ENCODE data around the gene DOCK3.
"Not testable (repeated sequence)": the region's sequence is repeated elsewhere in the genome, so short reads cannot be mapped to it uniquely, and the experiment has no call there.

DOCK3 gene

DNA sequence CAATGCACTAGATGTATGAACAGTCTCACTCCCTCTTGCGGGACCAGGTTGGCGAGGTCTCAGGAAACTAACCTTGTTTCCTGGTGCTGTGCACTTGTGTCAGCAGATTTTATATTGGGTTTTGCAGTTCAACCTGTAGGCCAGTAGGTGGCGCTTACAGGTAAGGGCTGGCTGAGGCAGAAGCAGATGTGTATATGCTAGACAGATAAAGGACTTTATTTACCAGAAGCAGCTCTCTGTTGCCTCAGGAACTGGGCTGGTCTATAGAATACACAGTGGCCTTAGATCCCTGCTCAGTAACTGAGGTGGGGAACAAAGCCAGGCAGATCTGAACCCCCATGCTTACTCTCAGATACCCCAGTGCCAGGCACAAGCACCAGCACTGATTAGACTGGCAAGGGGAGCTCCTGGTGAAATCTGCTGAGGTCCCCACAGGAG is 296.8 kb downstream of the DOCK3 start:
- DNase-seq (ENCODE audit: low spot score) = peak; percentile 67
- TF ChIP-seq, protein P1, sequence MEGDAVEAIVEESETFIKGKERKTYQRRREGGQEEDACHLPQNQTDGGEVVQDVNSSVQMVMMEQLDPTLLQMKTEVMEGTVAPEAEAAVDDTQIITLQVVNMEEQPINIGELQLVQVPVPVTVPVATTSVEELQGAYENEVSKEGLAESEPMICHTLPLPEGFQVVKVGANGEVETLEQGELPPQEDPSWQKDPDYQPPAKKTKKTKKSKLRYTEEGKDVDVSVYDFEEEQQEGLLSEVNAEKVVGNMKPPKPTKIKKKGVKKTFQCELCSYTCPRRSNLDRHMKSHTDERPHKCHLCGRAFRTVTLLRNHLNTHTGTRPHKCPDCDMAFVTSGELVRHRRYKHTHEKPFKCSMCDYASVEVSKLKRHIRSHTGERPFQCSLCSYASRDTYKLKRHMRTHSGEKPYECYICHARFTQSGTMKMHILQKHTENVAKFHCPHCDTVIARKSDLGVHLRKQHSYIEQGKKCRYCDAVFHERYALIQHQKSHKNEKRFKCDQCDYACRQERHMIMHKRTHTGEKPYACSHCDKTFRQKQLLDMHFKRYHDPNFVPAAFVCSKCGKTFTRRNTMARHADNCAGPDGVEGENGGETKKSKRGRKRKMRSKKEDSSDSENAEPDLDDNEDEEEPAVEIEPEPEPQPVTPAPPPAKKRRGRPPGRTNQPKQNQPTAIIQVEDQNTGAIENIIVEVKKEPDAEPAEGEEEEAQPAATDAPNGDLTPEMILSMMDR (IDR thresholded peaks at IDR 0.05; ENCODE audit: borderline replicate concordance, control extremely low read depth, extremely low read depth, insufficient read depth, missing control alignments) = peak; percentile 87
- in situ Hi-C loops (cut with MboI; ENCODE audit: low sequenced_read_pairs, unreplicated experiment) = loop anchor here (25.0 kb wide), 1 partner anchor 391 kb away; no protein-coding TSS in a partner anchor

DNA sequence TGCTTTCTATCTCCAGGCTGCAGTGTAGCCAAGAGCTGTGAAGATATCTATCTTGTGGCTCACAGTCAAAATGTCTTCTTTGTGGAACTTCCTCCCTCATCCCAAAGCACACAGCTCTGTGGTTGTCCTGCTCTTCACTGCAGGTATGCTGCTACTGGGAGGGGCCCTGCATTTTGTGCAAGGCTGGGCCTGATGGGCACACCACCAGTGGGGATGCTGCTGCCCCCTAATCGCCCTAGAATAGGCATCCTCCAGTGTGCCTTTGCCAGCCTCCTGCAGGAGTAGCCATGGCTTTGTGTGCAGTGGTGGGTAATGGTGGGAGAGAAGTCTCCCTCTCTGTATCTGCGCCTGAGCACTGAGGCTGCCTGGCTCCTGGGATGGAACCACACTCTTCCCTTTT is 297.3 kb downstream of the DOCK3 start:
- in situ Hi-C loops (cut with MboI; ENCODE audit: low sequenced_read_pairs, unreplicated experiment) = loop anchor here (25.0 kb wide), 1 partner anchor 390 kb away; no protein-coding TSS in a partner anchor
- no peak for DNase-seq (ENCODE audit: low spot score)
- TF ChIP-seq, protein P1 (IDR thresholded peaks at IDR 0.05; ENCODE audit: borderline replicate concordance, control extremely low read depth, extremely low read depth, insufficient read depth, missing control alignments) = no peak

DNA sequence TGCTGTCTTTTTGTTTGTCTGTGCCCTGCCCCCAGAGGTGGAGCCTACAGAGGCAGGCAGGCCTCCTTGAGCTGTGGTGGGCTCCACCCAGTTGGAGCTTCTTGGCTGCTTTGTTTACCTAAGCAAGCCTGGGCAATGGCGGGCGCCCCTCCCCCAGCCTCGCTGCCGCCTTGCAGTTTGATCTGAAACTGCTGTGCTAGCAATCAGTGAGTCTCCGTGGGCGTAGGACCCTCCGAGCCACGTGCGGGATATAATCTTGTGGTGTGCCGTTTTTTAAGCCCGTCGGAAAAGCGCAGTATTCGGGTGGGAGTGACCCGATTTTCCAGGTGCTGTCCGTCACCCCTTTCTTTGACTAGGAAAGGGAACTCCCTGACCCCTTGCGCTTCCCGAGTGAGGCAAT is 303.9 kb downstream of the DOCK3 start:
- in situ Hi-C loops (cut with MboI; ENCODE audit: low sequenced_read_pairs, unreplicated experiment); DNase-seq (ENCODE audit: low spot score): not testable (repeated sequence)

DNA sequence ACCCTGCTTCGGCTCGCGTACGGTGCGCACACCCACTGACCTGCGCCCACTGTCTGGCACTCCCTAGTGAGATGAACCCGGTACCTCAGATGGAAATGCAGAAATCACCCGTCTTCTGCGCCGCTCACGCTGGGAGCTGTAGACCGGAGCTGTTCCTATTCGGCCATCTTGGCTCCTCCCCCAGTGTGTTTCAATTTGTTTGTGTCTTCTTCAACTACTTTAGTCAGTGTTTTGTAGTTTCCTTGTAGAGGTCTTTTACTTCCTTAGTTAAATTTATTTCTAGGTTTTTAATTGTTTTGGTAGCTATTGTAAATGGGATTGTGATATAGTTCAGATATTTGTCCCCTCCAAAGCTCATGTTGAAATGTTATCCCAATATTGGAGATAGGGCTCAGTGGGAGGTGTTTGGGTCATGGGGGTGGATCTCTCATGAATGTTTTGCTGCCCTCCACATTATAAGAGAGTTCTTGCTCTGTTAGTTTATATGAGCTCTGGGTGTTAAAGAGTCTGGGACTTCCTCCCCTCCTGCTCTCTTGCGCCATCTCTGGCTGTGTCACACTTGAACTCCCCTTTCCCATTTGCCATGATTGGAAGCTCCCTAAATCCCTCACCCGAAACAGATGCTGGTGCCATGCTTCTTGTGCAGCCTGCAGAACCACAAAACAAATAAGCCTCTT is 304.4 kb downstream of the DOCK3 start:
- DNase-seq (ENCODE audit: low spot score) = no peak
- in situ Hi-C loops (cut with MboI; ENCODE audit: low sequenced_read_pairs, unreplicated experiment) = no loop called here
- TF ChIP-seq, protein P1 (IDR thresholded peaks at IDR 0.05; ENCODE audit: borderline replicate concordance, control extremely low read depth, extremely low read depth, insufficient read depth, missing control alignments) = no peak

DNA sequence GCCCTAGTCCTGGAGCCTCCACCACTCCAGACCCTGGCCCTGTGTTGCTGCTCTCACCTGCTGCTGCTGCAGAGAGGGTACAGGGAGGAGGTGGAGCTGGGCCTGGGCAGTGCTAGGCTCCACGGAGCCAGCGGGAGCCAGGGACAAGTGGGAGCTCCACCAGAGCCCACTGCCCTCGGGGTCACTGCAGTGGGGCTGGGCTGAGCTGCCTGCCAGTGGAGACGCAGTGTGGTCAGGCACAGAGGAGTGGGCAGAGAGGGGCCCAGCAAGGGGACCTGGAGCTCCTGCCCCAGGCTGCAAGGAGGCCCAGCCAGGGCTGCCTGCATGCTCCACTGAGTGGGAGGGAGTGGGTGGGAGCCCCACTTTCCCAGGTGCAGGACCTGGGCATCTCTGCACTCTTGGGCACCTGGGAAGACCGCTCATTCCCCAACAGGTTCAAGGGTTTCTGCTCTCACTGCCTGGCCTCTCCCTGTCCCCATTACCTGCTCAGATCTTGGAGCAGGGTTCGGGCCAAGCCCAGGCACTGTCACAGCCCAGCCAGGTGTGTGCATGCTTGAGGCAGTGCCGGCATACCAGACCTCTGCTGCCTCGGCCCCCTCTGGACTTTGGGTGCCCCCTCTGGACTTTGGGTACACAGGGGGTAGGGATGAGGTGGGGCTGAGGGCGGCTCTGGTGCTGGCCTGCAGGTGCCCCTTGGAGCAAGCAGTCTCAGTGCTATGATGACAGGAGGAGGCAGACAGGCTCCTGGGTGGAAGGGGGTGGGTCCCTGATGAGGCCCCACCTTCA is 308.0 kb downstream of the DOCK3 start:
- in situ Hi-C loops (cut with MboI; ENCODE audit: low sequenced_read_pairs, unreplicated experiment) = no loop called here
- TF ChIP-seq, protein P1 (IDR thresholded peaks at IDR 0.05; ENCODE audit: borderline replicate concordance, control extremely low read depth, extremely low read depth, insufficient read depth, missing control alignments) = no peak
- DNase-seq (ENCODE audit: low spot score) = no peak

DNA sequence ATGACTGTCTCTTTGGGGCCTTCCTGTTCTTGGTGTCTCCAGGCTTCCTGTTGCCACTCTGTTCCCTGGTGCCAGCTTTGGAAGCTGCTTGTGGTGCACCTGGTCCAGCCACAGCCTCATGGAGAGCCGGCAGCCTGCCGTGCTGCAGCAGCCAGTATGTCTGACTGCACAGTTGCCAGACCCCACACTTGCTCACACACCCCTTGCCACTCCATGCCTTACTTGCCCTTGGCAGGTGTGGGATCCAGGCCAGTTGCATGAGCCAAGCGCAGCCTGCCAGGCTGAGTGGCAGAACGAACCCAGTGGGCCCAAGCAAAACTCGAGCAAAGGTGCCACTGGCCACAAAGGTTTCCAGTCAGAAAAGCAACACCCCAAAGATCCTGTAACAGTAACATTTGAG is 309.2 kb downstream of the DOCK3 start:
- TF ChIP-seq, protein P1 (IDR thresholded peaks at IDR 0.05; ENCODE audit: borderline replicate concordance, control extremely low read depth, extremely low read depth, insufficient read depth, missing control alignments) = no peak
- in situ Hi-C loops (cut with MboI; ENCODE audit: low sequenced_read_pairs, unreplicated experiment) = no loop called here
- DNase-seq (ENCODE audit: low spot score) = no peak

DNA sequence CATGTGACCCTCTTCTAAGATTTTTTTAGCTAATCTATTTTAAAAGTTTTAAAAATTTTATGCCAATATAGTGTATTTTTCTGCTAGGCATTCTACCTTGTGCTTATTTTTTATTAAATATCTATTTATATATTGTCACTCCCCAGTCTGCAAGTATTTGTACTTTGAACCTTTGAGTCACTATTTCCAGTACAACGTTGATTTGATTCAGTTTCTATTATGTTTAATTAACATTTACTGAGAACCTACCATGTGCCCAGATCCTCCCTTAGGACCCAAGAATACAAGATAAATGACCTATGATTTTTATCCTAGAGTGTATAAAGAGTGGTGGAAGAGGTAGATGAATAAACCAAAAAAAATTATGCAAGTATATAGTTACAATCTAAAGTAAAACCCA is 311.2 kb downstream of the DOCK3 start:
- no peak for DNase-seq (ENCODE audit: low spot score)
- TF ChIP-seq, protein P1 (IDR thresholded peaks at IDR 0.05; ENCODE audit: borderline replicate concordance, control extremely low read depth, extremely low read depth, insufficient read depth, missing control alignments) = no peak
- in situ Hi-C loops (cut with MboI; ENCODE audit: low sequenced_read_pairs, unreplicated experiment) = no loop called here
